ENCODE results near the gene JPH2.

Gene JPH2

DNA sequence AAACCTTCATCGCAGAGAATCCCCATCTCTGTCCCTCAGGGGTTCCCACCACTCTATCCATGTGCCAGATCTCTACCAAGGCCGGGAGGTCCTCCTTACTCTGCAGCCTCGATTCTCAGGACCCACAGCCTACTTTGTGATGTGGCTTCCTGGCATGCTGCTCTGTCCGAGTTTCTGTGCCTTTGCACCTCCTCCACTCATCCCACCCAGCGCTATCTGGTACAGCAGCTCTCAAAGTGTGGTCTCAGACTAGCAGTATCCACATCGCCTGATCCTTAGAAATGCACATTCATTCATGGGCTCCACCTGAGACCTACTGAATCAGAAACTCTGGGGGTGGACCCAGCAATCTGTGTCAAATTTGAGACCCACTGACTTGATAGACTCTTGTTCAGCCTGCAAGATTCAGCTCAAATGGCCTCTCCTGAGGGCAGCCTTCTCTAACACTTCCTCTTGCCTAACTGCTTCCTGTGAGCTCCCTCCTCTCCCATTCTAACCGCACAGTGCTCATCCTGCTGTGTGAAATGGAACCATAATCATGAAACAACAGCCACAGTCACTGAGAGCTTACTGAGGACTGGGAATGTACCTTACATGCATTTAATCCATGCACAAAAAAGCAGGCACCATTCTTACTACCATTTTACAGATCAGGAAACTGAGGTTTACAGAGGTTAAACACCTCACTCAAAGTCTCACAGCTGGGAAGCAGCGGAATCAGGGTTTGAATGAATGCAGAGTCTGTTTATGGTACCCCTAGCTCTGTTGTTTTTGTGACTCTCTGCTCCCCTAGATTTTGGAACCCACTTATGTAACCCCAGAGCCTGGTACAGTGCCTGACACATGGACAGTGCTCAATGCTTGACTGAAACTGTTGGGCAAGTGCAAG is 69.4 kb downstream of the JPH2 start:
- no peaks in the 10 kb centered on the region for H3K36me3 ChIP-seq (ENCODE audit: control insufficient read depth in 2 of 2, insufficient read depth in 2 of 2, low read length in 2 of 2)
- no peaks in the 10 kb centered on the region for H3K4me1 ChIP-seq (ENCODE audit: control insufficient read depth in 2 of 2, insufficient read depth in 2 of 2, low read length in 2 of 2)
- H3K27me3 ChIP-seq (ENCODE audit: control insufficient read depth in 2 of 2, insufficient read depth in 2 of 2, low read length in 2 of 2), result peaks cover 3 to 5% of the 10 kb centered on the region in 2 donors
- no peak overlapping the region for H3K27ac ChIP-seq (ENCODE audit: low read depth in 2 of 2, low read length in 2 of 2)
- H3K9ac ChIP-seq (ENCODE audit: low read depth in 1 of 2, low read length in 2 of 2), result no peak overlapping the region
- H3K4me3 ChIP-seq (ENCODE audit: low read length in 2 of 2), result no peak overlapping the region
- no peaks in the 10 kb centered on the region for H3K9me3 ChIP-seq (ENCODE audit: control insufficient read depth in 2 of 2, low read length in 2 of 2)

DNA sequence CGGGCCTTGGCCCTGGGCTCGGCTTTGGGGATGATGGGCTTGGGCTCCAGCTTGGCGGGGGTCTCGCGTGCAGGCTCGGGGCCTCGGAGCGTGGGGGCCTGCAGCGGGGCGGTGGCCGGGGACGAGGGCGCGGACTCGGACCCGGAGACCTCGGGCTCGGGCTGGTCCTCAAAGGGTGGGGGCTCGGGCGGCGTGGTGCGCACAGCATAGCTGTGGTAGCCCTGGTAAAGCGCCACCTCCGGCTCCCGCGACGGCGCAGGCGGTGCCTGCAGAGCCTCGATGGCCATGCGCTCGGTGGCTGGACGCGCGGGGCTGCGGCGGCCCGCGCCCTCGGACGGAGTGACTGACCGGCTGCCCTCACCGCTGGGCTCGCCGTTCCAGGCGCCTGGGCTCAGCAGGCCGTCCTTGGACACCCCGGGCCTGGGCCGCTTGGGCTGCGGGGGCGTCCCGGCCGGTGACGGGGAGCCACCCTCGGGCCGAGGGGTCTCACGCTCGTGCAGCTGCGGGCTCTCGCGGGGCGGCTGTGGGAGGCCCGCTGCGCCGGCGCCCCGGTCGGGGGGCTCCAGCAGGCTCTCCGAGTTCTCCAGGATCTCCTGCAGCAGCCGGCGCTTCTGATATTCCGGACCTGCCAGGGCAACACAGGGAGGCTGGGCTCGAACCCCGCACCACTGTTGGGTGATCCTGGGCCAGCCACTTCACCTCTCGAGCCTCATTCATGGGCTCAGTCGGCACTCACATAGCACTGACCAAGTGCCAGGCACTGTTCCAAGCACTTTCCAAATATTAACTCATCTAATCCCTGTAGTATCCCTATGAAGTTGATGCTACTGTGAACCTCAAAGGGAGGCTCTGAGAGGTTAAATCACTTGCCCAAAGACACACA is 71.0 kb downstream of the JPH2 start:
- Histone ChIP-seq H3K9me3 (ENCODE audit: control insufficient read depth in 2 of 2, low read length in 2 of 2) (no peaks in the 10 kb centered on the region), H3K36me3 (ENCODE audit: control insufficient read depth in 2 of 2, insufficient read depth in 2 of 2, low read length in 2 of 2) (no peaks in the 10 kb centered on the region), H3K4me3 (ENCODE audit: low read length in 2 of 2) (no peak overlapping the region), H3K27ac (ENCODE audit: low read depth in 2 of 2, low read length in 2 of 2) (no peak overlapping the region), H3K27me3 (ENCODE audit: control insufficient read depth in 2 of 2, insufficient read depth in 2 of 2, low read length in 2 of 2) (peaks cover 3 to 5% of the 10 kb centered on the region in 2 donors), H3K4me1 (ENCODE audit: control insufficient read depth in 2 of 2, insufficient read depth in 2 of 2, low read length in 2 of 2) (no peaks in the 10 kb centered on the region), H3K9ac (ENCODE audit: low read depth in 1 of 2, low read length in 2 of 2) (no peak overlapping the region)

DNA sequence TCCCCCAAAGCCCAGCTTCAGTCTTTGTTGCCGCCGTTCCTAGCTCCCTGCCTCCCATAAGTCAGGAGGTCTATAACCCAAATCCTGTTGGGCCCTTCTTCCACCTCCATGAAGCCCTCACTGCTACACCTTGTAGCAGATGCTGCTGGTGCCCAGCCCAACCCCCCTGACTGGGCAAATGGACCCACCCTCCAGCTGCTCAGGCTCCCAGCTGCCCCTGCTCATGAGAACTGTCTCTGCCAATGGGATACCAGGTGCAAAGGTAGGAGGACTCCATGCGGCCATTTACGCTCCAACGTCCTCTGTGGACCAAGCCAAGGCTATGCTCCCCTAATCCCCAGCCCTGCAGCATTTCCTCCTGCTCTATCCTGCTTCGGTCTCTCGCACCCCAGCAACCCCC is 71.8 kb downstream of the JPH2 start:
- no peaks in the 10 kb centered on the region for H3K36me3 ChIP-seq (ENCODE audit: control insufficient read depth in 2 of 2, insufficient read depth in 2 of 2, low read length in 2 of 2)
- H3K9ac ChIP-seq (ENCODE audit: low read depth in 1 of 2, low read length in 2 of 2), result no peak overlapping the region
- no peaks in the 10 kb centered on the region for H3K4me1 ChIP-seq (ENCODE audit: control insufficient read depth in 2 of 2, insufficient read depth in 2 of 2, low read length in 2 of 2)
- H3K4me3 ChIP-seq (ENCODE audit: low read length in 2 of 2), result no peak overlapping the region
- H3K9me3 ChIP-seq (ENCODE audit: control insufficient read depth in 2 of 2, low read length in 2 of 2), result no peaks in the 10 kb centered on the region
- no peak overlapping the region for H3K27ac ChIP-seq (ENCODE audit: low read depth in 2 of 2, low read length in 2 of 2)
- H3K27me3 ChIP-seq (ENCODE audit: control insufficient read depth in 2 of 2, insufficient read depth in 2 of 2, low read length in 2 of 2), result peaks cover 3 to 5% of the 10 kb centered on the region in 2 donors

DNA sequence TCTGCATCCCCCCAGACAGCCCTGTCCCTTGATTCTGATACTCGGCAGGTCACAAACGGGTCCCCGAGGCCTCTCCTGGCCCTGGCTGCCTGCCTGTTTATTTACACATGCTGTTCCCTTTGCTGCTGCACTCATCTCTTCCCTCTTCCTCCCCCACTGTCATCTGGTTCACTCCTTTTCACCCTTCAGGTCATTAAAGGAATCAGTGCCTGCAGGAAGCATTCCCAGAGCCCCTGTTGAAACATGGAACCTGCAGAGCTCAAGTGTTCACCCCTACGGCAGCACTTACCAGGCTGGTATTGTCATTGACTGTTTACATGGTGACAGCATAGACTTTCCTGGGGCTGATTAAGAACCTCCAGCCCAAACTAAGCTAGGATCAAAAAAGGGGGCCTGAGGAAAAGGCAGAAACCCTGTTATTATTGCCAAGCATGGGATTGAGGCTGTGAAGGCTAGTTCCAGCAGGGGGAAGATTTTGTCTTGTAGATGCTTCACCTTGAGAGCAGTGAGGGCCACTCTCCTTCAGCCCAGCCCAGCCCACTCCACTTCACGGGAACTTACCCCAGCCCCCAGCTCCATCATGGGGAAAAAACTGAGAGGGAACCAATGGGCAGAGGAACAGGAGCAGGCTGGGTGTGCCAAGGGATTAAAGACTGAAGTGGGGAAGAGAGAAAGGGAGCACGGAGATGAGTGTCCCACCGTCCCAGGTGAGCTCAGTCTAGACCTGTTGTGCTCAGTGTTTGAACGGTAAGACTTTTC is 73.2 kb downstream of the JPH2 start:
- Histone ChIP-seq H3K4me1 (ENCODE audit: control insufficient read depth in 2 of 2, insufficient read depth in 2 of 2, low read length in 2 of 2) (no peaks in the 10 kb centered on the region), H3K27ac (ENCODE audit: low read depth in 2 of 2, low read length in 2 of 2) (no peak overlapping the region), H3K36me3 (ENCODE audit: control insufficient read depth in 2 of 2, insufficient read depth in 2 of 2, low read length in 2 of 2) (no peaks in the 10 kb centered on the region), H3K9ac (ENCODE audit: low read depth in 1 of 2, low read length in 2 of 2) (no peak overlapping the region), H3K4me3 (ENCODE audit: low read length in 2 of 2) (no peak overlapping the region), H3K9me3 (ENCODE audit: control insufficient read depth in 2 of 2, low read length in 2 of 2) (no peaks in the 10 kb centered on the region), H3K27me3 (ENCODE audit: control insufficient read depth in 2 of 2, insufficient read depth in 2 of 2, low read length in 2 of 2) (peaks cover 3 to 5% of the 10 kb centered on the region in 2 donors)

DNA sequence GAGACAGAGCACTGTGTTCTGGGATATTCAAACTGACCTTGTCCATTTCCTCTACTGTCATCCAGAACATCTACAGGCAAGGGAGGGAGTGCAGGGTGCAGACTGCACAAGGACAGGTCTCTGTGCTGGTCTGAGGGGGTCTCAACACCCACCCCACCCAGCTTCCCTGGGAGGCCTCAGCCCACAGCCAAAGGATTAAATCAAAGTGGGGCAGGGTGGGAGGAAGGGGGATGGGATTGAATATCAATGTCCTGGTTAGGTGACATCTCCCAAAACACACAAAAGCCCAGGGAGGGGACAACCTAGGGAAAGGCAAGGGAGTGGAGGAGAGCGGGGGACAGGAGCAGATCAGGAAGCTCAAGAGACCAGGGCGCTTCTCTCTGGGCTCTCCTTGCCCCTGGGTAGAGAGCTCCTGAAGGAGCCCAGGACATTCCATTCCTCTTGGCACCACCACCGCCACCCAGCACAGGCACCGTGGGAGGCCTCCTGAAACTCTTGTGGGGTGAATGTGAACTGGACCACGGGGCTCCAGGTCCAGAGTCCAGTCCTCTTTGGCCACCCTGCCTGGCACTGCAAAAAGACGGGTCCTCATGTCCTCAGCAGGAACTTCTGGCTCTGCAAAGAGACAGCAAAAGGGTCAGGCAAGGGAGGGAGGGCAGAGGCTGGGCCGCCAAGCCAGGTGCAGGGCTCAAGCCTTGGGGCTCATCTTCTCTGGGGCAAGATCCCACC is 73.9 kb downstream of the JPH2 start:
- Histone ChIP-seq H3K27ac (ENCODE audit: low read depth in 2 of 2, low read length in 2 of 2) (no peak overlapping the region), H3K27me3 (ENCODE audit: control insufficient read depth in 2 of 2, insufficient read depth in 2 of 2, low read length in 2 of 2) (peaks cover 3% of the 10 kb centered on the region in 2 donors), H3K4me1 (ENCODE audit: control insufficient read depth in 2 of 2, insufficient read depth in 2 of 2, low read length in 2 of 2) (no peaks in the 10 kb centered on the region), H3K9me3 (ENCODE audit: control insufficient read depth in 2 of 2, low read length in 2 of 2) (no peaks in the 10 kb centered on the region), H3K36me3 (ENCODE audit: control insufficient read depth in 2 of 2, insufficient read depth in 2 of 2, low read length in 2 of 2) (no peaks in the 10 kb centered on the region), H3K4me3 (ENCODE audit: low read length in 2 of 2) (no peak overlapping the region), H3K9ac (ENCODE audit: low read depth in 1 of 2, low read length in 2 of 2) (no peak overlapping the region)

DNA sequence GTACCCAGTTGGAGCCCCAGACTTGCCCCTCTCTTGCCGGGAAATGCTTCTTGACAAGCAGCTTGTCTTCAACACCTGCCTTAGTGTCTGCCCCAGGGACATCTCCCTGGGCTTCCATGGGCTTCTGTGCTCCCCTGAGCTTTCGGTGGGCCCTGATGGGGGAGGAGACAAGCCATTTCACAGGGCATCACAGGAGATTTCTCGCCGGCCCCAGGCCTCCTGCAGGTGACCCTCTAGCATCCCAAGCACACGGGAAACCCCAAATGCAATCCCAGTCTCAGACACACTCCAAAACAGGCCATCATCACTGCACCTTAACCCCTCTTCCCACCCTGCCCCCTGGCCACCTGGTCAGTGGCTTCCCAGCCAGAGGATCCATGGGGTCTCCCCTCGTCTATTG is 74.5 kb downstream of the JPH2 start:
- H3K9me3 ChIP-seq (ENCODE audit: control insufficient read depth in 2 of 2, low read length in 2 of 2), result no peaks in the 10 kb centered on the region
- H3K9ac ChIP-seq (ENCODE audit: low read depth in 1 of 2, low read length in 2 of 2), result no peak overlapping the region
- peaks cover 3% of the 10 kb centered on the region in 2 donors for H3K27me3 ChIP-seq (ENCODE audit: control insufficient read depth in 2 of 2, insufficient read depth in 2 of 2, low read length in 2 of 2)
- H3K27ac ChIP-seq (ENCODE audit: low read depth in 2 of 2, low read length in 2 of 2), result no peak overlapping the region
- no peaks in the 10 kb centered on the region for H3K36me3 ChIP-seq (ENCODE audit: control insufficient read depth in 2 of 2, insufficient read depth in 2 of 2, low read length in 2 of 2)
- H3K4me3 ChIP-seq (ENCODE audit: low read length in 2 of 2), result no peak overlapping the region
- no peaks in the 10 kb centered on the region for H3K4me1 ChIP-seq (ENCODE audit: control insufficient read depth in 2 of 2, insufficient read depth in 2 of 2, low read length in 2 of 2)

DNA sequence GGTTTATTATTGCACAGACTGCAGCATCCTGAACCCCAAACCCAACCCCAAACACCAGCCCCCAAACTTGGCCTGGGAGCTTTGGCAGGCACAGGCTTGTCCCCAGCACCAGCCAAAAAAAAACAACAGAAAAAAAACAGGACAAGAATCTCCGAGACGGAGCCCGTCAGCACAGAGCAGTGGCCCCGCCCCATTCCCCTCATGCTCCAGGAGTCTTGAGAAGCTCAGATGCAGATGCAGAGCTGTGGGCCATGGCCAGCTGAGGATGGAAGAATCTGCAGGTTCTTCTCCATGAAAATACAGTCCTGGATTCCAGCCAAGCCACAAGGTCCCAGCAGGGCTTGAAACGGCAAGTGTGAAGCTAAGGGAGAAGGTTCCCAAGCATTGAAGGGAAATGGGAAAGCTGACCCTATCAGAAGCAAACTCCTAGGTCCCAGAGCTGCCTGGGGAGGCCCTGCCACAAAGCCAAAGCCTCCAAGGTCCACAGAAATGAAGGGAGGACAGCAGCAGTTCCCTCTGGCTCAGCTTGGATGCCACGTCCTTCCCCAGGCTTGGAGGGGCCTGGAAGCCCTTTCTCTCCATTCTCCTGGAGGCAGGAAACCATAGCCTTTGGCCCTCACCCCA is 75.2 kb downstream of the JPH2 start:
- Histone ChIP-seq H3K27ac (ENCODE audit: low read depth in 2 of 2, low read length in 2 of 2) (no peak overlapping the region), H3K9me3 (ENCODE audit: control insufficient read depth in 2 of 2, low read length in 2 of 2) (no peaks in the 10 kb centered on the region), H3K4me1 (ENCODE audit: control insufficient read depth in 2 of 2, insufficient read depth in 2 of 2, low read length in 2 of 2) (no peaks in the 10 kb centered on the region), H3K9ac (ENCODE audit: low read depth in 1 of 2, low read length in 2 of 2) (no peak overlapping the region), H3K4me3 (ENCODE audit: low read length in 2 of 2) (no peak overlapping the region), H3K27me3 (ENCODE audit: control insufficient read depth in 2 of 2, insufficient read depth in 2 of 2, low read length in 2 of 2) (peaks cover 3% of the 10 kb centered on the region in 2 donors), H3K36me3 (ENCODE audit: control insufficient read depth in 2 of 2, insufficient read depth in 2 of 2, low read length in 2 of 2) (no peaks in the 10 kb centered on the region)

DNA sequence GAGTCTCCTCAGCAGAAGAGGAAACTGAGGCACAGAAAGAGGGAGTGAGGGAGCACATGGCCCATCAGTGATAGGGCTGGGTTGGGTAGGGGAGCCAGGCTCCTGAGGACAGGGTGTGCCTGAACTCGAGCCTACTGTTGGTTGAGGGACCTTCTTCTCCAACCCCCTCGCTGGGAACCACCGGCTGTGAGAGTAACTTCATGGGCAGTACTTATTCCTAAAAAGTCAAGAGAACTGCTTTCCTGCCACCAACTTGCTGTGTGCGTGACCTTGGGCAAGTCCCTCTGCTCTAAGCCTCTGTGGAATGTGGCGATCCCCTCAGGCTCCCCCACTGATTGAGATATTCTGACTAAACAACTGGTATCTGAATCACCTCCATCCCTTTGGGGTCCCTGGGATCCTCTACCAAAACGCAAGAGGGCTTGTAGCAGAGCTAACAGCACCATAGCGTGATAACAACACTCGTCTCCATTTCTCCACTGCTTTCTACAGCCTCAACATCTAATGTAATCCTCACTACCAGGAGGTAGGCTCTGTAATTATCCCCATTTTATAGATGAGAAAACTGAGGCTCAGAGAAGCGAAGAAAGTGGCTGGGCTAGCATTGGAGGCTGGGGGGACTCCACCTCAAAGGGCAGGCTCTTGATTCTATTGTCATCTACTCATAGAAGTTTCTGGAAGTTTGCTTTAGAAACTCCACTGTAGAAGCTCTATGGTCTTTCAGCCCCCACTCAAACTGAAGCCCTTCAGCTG is 76.0 kb downstream of the JPH2 start:
- Histone ChIP-seq H3K27ac (ENCODE audit: low read depth in 2 of 2, low read length in 2 of 2) (no peak overlapping the region), H3K9me3 (ENCODE audit: control insufficient read depth in 2 of 2, low read length in 2 of 2) (no peaks in the 10 kb centered on the region), H3K4me1 (ENCODE audit: control insufficient read depth in 2 of 2, insufficient read depth in 2 of 2, low read length in 2 of 2) (no peaks in the 10 kb centered on the region), H3K4me3 (ENCODE audit: low read length in 2 of 2) (no peak overlapping the region), H3K36me3 (ENCODE audit: control insufficient read depth in 2 of 2, insufficient read depth in 2 of 2, low read length in 2 of 2) (no peaks in the 10 kb centered on the region), H3K27me3 (ENCODE audit: control insufficient read depth in 2 of 2, insufficient read depth in 2 of 2, low read length in 2 of 2) (peaks cover 3% of the 10 kb centered on the region in 2 donors), H3K9ac (ENCODE audit: low read depth in 1 of 2, low read length in 2 of 2) (no peak overlapping the region)

DNA sequence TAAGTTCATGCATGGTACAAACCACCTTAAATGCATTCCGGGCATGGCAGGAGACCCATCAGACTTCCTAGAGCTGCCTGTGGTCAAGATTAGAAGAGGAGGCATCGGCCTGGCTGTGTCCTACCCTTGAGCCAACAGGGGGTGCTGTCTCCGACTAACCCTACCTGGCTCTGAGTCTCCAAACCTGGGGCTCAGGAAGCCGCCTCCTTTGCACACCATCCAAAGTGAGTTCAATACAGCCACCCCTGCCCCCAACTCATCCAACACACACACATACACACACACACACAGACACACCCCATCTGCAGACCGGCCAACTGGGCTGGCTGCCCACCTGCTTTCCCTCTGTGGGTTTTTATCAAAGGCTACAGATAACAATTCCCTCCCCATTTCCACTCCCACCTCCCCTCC is 77.0 kb downstream of the JPH2 start:
- peaks cover 3% of the 10 kb centered on the region in 2 donors for H3K27me3 ChIP-seq (ENCODE audit: control insufficient read depth in 2 of 2, insufficient read depth in 2 of 2, low read length in 2 of 2)
- H3K9me3 ChIP-seq (ENCODE audit: control insufficient read depth in 2 of 2, low read length in 2 of 2), result no peaks in the 10 kb centered on the region
- H3K27ac ChIP-seq (ENCODE audit: low read depth in 2 of 2, low read length in 2 of 2), result no peak overlapping the region
- H3K4me1 ChIP-seq (ENCODE audit: control insufficient read depth in 2 of 2, insufficient read depth in 2 of 2, low read length in 2 of 2), result no peaks in the 10 kb centered on the region
- H3K9ac ChIP-seq (ENCODE audit: low read depth in 1 of 2, low read length in 2 of 2), result no peak overlapping the region
- H3K36me3 ChIP-seq (ENCODE audit: control insufficient read depth in 2 of 2, insufficient read depth in 2 of 2, low read length in 2 of 2), result no peaks in the 10 kb centered on the region
- no peak overlapping the region for H3K4me3 ChIP-seq (ENCODE audit: low read length in 2 of 2)

Measured in mucosa of rectum (tissue), 2 donors.